ENCODE results near the gene QRFP.

Gene QRFP

GRCh38 chr9:130903194-130904069 lies 6.8 kb upstream of the QRFP start:
- no peak for DNase-seq

DNA sequence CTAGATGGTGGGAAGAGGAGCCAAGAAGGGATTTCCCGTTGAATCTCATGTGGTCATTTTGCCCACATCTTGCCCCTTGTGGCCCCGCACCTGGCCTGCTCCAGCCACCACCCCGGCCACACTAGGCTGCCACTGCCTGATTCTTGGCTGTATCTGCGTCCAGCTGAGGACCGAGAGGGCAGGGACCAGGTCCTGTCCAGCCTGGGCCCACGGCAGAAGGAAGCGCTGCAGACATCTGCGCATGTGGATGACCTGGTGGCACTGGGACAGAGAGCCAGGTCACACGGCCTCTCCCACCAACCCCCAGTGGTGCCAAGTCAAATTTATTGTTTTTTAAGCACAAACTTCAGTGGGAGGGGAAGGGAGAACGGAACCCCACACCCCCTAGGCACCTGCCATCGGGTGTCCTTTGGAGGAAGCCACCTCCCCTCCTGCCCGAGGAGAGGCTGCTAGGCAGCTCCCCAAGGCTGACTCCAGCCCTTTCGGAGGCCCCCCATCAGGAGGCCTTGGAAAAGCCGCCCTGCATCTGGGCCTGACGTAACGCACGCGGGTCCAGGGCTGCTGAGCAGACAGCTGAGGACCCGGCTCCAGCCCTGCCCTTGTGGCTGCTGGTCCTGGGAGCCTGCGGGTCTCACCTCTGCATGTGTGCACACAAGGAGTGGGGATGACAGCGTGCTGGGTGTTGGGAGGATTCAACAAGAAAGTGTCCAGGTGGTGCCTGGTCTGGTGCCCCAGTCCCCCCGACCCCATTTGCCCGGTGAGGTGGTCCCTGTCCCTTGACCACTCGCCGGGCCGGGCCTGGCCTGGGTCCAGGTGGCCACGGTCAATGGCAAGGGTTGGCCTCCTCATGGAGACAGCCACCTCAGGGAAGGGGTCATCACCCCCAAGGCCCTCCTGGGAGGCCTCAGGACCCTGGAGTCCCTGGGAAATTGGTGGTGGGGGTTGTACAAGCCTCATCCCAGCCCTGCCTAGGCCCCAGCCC lies 5.9 kb upstream of the QRFP start:
- DNase-seq, result no peak

GRCh38 chr9:130901498-130902203 lies 5.0 kb upstream of the QRFP start:
- no peak for DNase-seq

- DNase-seq, result no peak
These were observed 4.3 kb upstream of the QRFP start for GRCh38 chr9:130900701-130901497.

DNA sequence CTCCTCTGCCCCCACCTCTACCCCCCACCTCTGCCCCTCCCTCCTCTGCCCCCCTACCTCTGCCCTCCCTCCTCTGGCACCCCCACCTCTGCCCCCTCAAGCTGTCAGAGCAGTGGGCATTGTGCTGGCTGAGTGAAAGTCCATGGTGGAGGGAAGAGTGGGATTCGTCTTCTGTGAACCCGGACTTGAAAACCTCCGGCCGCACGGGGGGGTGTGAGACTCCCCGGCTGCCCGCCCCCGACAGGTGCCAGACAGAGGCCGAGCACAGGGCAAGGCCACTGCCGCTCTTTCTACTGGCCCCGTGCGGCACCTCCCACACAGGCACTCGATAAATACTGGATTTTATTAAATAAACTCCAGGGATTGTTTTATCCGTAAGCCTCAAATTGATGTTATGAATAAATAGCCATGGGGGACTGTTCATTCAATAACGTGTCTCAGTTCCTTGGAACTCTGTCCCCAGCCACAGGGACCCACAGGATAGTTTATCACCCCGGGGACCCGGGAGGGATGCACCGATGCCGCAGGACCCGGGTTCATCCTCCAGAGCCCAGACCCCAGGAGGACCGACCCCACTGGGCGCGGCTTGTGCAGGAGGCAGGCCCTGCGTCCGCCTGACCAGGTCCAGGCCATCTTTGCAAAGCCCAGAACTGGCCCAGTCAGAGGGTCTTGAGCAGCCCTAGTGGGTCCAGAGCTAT lies 2.6 kb upstream of the QRFP start:
- no peak for DNase-seq

DNA sequence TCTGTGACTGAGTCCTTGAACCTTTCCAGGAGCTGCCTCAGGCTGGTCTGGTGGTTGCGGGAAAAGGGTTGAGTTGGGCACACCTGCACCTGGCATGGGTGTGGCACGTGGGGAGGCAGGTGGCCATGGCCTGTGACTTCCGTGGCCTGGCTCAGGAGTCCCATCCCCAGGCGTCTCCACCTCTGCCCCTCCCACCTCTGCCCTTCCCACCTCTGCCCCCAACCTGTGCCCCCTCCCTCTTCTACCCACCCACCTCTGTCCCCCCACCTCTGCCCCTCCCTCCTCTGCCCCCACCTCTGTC lies 1.9 kb upstream of the QRFP start:
- DNase-seq, result no peak

GRCh38 chr9:130897848-130898551 lies 1.4 kb upstream of the QRFP start:
- DNase-seq, result no peak

DNA sequence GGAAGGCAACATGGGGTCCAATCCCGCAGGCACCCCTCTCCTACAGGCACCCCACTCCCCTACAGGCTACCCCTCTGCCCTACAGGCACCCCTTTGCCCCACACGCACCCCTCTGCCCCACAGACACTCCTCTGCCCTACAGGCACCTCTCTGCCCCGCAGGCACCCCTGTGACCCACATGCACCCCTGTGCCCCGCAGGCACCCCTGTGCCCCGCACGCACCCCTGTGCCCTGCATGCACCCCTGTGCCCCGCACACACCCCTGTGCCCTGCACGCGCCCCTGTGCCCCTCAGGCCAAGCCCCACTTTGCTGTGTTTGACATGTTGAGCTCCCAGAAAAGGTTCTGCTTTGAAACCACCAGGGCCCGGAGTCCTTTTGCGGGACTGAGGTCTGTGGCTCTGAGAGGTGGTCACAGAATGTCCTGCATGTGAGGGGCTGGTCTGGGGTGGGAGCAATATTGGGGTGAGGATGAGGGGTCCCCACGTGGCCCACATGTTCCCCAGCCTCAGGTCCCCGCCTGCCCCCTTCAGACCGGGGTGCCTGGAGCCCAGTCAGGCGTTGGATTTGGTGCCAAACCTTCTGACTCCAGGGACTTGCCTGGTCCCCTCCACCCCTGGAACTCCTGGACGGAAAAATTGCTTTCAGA lies 616 bp upstream of the QRFP start:
- no peak for DNase-seq

GRCh38 chr9:130895481-130896232 lies 955 bp downstream of the QRFP start:
- DNase-seq, result no peak

GRCh38 chr9:130895038-130895437 lies 1.6 kb downstream of the QRFP start:
- no peak for DNase-seq

- DNase-seq, result no peak
These were observed 2.1 kb downstream of the QRFP start for GRCh38 chr9:130894546-130894945.

GRCh38 chr9:130893341-130894101 lies 3.1 kb downstream of the QRFP start:
- no peak for DNase-seq

DNA sequence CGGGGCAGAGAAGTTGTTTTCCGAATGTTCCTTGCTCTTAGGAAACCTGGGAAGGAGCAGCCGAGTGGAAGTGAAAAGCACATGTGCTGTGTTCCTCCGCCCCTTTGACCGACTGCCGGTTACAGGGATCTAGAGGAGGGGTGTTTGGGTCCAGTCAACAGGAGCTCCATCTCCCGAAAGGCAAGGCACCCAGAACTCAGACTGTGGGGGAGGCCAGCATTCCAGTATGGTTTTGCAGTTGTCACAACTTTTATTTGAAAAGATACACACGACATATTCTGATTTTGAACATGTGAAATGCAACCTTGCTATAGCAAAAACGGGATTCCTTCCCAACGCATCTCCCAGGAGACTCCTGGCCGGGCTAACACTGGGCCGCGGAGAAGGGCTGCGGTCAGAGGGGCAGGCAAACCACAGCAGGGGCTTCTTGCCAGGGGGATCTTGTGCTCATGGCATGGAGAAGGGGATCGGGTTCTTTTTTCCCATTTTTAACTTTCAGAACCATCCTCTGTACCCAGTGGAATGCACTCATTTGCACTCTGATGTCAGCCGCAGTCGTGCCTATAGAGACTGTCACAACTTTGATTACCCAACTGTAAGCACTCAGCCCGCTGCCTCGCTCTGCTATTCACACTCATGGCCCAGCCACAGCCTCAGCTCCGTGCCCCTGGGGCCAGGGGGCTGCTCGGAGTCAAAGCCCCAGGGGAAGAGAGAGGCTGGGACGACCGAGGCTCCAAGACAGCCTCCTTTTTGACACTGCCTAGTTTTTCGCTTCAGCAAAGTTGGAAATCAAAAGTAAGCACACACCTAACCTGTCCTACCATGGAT lies 3.9 kb downstream of the QRFP start:
- no peak for DNase-seq

- no peak for DNase-seq
These were observed 4.7 kb downstream of the QRFP start for GRCh38 chr9:130891688-130892476.

- no peak for DNase-seq
These were observed 5.5 kb downstream of the QRFP start for GRCh38 chr9:130890870-130891687.

- no peak for DNase-seq
These were observed 6.5 kb downstream of the QRFP start for GRCh38 chr9:130890124-130890523.
